ENCODE results near the gene PGF.

The PGF gene

GRCh38 chr14:74919421-74920165 lies 35.8 kb downstream of the PGF start:
- no peak for DNase-seq (ENCODE audit: low read depth in 2 of 2)

DNA sequence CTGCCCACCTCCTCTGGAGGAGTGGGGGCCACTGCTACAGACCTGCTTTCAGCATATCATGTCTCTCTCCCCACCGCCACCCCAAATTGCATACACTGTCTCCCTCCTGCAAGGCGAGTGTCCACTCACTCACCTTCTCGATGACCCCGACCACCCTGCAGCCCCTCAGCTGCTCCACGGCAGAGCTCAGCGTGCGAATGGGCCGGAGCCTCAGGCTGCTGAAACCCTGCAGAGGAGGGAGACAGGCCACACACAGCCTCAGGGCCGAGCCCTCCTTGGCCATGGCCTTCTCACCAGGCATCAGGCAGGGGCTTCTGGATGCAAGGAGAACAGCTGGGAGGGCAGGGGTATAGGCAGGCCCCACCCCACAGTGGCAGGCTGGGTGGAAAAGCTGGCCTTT lies 37.0 kb downstream of the PGF start:
- DNase-seq (ENCODE audit: low read depth in 2 of 2), result no peak

DNA sequence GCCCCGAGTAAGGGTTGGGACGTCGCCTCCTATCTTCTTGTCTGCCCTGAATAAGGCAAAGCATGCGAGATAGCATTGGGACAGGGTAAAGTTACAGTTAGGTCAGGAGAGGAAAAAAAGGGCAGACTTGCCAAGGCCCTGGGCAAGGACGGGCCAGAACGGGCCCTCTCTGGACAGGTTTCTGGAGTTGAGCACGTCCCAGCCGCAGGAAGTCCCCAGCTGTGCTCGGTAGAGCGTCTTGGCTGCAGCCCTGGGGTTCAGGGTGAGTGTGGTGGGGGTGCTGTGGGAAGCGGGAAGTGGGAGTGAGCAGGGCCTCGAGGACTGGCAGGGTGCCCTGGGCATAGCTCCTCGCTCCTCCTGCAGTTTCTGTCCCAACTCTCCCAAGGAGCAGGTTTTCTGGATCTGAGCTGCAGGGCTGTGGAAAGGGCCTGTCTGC lies 37.7 kb downstream of the PGF start:
- no peak for DNase-seq (ENCODE audit: low read depth in 2 of 2)

- DNase-seq (ENCODE audit: low read depth in 2 of 2), result no peak
These were observed 38.2 kb downstream of the PGF start for GRCh38 chr14:74917178-74917543.

- no peak for DNase-seq (ENCODE audit: low read depth in 2 of 2)
These were observed 39.6 kb downstream of the PGF start for GRCh38 chr14:74915826-74916225.

DNA sequence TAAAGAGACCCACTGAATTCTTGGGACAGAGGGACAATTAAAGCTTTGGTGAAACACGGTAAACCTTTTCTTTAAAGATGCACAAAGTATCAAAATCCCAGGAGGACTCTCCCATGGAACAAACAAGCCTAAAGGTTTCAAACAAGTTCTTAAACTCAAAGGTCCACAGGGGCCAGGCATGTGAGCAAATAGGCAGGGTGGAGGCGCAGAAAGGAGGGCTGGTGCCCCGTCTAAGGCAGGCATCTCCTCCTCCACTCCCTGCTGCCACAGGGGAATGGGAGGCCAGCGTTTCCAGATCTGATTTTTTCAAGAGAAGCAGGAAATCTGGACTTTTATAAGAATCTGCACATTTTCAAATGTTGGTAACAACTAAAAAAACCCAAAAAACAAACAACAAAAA lies 40.0 kb downstream of the PGF start:
- DNase-seq (ENCODE audit: low read depth in 2 of 2), result no peak

DNA sequence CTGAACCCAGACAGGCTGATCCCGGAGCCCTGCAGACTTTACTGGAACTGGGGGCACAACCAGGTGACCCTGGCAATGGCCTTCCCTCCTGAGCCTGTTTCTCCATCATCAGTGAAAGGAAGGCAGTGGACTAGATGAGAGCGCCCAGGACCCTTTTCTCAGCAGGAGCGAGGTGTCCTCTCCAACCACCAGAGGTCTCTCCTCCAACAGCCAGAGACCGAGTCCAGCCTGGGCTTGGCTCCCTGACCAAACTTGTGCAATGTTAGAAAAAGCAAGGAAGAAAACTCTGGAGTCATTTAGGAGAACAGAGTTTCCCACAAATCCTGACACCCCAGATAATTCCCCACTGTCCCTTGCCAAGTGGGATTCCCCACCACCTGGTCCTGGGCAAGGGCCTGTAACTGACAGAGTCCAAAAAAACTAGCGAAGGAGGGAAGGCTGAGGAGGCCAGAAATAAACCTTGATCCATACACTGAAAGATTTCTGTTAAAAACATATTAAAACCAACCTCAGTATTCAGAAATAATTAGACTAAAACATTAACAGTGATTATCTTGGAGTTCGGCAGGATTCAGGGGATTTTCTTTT lies 41.3 kb downstream of the PGF start:
- DNase-seq (ENCODE audit: low read depth in 2 of 2), result no peak

DNA sequence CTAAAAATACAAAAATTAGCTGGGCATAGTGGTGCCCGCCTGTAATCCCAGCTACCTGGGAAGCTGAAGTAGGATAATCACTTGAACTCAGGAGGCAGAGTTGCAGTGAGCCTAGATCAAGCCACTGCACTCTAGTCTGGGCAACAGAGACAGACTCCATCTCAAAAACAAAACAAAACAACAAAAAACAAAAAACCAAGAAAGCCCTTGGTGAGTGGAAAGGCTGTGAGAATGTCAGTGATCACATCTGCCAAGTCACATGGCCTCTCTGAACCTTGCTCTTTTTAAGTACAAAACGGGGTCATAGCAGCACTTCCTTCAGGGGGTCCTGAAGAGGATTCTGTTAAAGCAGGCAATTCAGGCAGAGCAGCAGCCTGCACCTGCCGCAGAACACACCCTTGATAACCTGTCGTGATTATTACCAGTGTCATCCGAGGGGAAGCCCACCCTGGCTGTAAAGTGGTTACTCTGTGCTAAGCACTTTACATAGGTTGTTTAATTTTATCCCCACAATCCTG lies 41.9 kb downstream of the PGF start:
- no peak for DNase-seq (ENCODE audit: low read depth in 2 of 2)

DNA sequence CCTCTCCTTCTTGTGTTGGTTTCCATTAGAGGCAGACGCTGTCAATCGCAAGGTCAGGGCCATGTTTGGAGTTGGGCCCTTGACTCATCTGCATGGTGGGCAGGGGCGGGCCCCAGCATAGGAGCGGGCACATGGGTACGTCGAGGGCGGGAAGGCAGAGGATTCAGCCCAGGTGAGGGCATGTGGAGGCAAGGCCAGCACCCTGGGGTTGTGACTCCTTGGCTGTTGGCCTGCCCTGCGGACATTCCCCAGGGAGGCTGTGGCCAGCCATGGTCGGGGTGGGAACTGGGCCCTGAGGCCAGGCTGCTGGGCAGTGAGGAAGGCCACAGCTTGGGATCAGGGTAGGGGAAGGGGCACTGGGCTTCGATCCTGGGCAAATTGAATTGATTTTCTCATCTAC lies 42.6 kb downstream of the PGF start:
- DNase-seq (ENCODE audit: low read depth in 2 of 2), result no peak

DNA sequence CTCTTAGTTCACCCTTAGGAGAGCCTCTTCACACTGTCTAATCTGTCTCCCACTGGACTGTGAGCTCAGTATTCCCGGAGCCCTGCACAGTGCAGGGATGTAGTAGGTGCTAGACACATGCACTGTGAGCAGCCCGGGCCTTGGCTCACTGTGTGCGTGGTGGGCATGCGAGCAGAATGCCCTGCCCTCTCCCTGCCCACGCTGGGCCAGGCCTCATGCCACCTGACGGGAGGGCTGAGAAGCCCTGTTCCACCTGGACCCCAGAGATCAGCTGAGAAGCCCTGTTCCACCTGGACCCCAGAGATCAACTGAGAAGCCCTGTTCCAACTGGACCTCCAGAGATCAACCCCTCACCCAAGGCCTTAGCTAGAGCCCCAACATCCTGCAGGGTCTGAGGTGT lies 43.3 kb downstream of the PGF start:
- DNase-seq (ENCODE audit: low read depth in 2 of 2), result no peak

GRCh38 chr14:74911704-74912103 lies 43.7 kb downstream of the PGF start:
- DNase-seq (ENCODE audit: low read depth in 2 of 2), result no peak

DNA sequence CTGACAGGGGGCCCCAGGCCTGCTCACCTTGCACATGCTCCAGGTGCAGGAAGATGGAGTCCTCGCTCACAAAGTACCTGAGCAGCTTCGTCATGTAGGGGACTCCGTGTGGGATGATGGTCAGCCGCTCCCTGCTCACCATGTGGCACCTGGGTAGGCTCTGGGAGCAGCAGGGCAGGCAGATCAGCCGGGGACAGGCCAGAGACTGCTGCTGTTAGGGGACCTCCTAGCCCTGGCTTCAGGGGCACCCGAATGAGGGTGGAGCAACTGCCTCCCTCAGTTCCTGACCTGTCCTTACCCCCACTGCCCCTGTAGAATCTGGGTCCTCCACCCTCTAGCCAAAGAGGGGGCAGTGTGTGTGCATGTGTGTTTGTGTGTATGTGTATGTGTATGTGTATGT lies 44.2 kb downstream of the PGF start:
- DNase-seq (ENCODE audit: low read depth in 2 of 2), result no peak

GRCh38 chr14:74910556-74910955 lies 44.8 kb downstream of the PGF start:
- DNase-seq (ENCODE audit: low read depth in 2 of 2), result no peak

DNA sequence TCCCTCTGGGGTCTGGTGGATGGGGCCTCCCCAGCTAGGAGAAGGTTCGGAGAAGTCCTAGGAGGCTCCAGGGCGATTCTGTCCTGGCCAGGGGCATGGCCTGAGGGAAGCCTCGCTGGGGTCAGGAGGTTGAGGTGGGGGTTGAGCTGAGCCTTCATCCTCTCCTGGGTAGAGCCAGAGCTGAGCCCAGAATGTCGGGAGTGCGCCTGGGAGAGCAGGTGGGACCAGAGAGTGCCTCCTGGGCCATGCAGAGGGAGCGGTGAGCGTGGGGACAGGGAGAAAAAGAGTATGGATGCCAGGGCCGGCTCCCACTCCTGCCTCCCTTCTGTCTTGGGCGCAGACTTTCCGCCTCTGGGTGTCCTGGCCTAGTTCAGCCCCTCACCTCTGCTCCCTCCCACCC lies 45.5 kb downstream of the PGF start:
- DNase-seq (ENCODE audit: low read depth in 2 of 2), result no peak

- no peak for DNase-seq (ENCODE audit: low read depth in 2 of 2)
These were observed 45.9 kb downstream of the PGF start for GRCh38 chr14:74909501-74909900.

GRCh38 chr14:74908861-74909341 lies 46.5 kb downstream of the PGF start:
- no peak for DNase-seq (ENCODE audit: low read depth in 2 of 2)

- no peak for DNase-seq (ENCODE audit: low read depth in 2 of 2)
These were observed 47.7 kb downstream of the PGF start for GRCh38 chr14:74907744-74908143.

GRCh38 chr14:74906925-74907521 lies 48.4 kb downstream of the PGF start:
- no peak for DNase-seq (ENCODE audit: low read depth in 2 of 2)

DNA sequence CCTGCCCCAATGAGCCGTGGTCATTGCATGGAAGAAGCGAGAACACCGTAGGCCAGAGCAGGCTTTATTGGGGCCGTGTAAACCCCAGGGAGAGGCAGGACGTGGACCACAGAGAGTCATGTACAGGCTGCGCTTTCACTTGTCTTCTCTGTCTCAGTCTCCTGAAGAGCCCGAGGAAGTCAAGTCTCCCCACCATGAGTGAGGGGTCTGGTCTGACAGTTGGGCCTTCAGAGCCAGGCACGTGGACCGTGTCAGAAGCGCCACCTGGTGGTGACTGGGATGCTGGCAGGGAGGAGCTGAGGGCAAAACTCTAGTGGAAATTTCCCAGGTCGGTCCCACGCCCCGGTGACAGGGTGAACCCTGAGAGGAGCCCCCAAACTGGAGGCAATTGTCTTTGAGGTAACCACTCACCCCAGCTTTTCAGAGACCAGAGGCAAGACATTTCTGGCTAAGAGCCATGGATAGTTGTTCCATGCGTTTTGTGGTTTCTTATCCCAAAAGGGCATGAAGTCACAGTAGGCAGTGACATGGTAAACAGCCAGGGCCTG lies 49.7 kb downstream of the PGF start:
- peak; percentile 54 to 59 for DNase-seq (ENCODE audit: low read depth in 2 of 2)

DNA sequence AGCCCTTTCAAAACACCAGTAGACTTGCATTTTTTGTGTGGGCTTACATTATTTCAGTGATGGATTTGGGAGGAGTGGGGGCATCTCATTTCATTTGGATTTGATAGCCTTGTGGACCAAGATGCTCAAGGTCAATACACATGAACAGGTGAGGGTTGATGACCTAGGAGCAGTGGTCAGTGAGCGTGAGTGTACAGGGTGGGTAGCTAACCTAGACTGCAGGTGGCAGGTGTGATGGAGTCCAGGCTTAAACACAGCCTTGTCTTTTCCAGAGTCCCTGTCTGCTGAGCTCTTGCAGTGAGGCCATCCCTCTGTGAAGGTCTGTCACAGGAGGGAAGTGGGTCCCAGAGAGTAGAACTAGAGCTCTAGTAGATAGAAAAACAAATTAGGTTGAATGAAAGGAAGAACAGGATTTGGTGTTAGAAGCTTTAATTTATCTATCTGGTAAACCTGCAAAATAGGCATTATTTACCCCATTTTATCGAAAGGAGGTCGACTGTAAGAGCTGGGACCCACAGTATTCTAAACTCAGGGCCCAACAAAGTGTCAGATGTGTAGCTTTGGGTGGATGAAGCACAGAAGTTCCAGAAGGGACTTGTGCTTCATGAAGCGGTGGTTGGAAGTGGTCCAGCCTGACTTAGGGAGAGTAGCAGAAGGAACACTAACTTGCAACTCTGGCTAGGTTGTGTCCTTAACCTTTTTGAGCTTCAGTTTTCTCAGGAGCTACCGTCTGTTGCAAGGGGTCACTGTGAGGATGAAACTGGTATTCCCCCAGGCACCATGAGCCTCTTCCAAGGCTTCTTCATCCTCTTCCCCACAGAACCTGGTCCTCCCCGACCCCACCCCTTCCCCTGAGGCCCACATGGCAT lies 50.5 kb downstream of the PGF start:
- DNase-seq (ENCODE audit: low read depth in 2 of 2), result no peak

- no peak for DNase-seq (ENCODE audit: low read depth in 2 of 2)
These were observed 52.3 kb downstream of the PGF start for GRCh38 chr14:74902941-74903705.

Measured in activated CD8-positive, alpha-beta memory T cell treated with anti-CD3 and anti-CD28 coated beads for 4 hours (primary cell).